ENCODE measurements around the gene RPL27A.
A peak's percentile ranks its signal among the peaks of the same experiment; 100 is the strongest.
"Not testable (repeated sequence)": the region's sequence is repeated elsewhere in the genome, so short reads cannot be mapped to it uniquely, and the experiment has no call there.

RPL27A gene

GRCh38 chr11:8649361-8649760, 33.2 kb upstream of the RPL27A start:
- H3K4me1 ChIP-seq = no peaks in the 10 kb centered on the region
- peaks cover 23% of the 10 kb centered on the region for H3K36me3 ChIP-seq
- H3K4me3 ChIP-seq = no peak overlapping the region
- TF ChIP-seq Cebpa-rat (IDR thresholded peaks at IDR 0.05) = no peak
- H3K4me2 ChIP-seq = no peak overlapping the region
- H3K9me3 ChIP-seq = no peaks in the 10 kb centered on the region
- H4K20me1 ChIP-seq = no peaks in the 10 kb centered on the region
- H3K9ac ChIP-seq = no peak overlapping the region
- H3K27ac ChIP-seq = no peak overlapping the region
- no peaks in the 10 kb centered on the region for H3K27me3 ChIP-seq

GRCh38 chr11:8650401-8650990, 32.1 kb upstream of the RPL27A start:
- no peaks in the 10 kb centered on the region for H3K4me1 ChIP-seq
- peaks cover 17% of the 10 kb centered on the region for H3K36me3 ChIP-seq
- H4K20me1 ChIP-seq = no peaks in the 10 kb centered on the region
- H3K27ac ChIP-seq = no peak overlapping the region
- no peak overlapping the region for H3K4me3 ChIP-seq
- no peaks in the 10 kb centered on the region for H3K9me3 ChIP-seq
- no peak for TF ChIP-seq Cebpa-rat (IDR thresholded peaks at IDR 0.05)
- no peak overlapping the region for H3K4me2 ChIP-seq
- no peaks in the 10 kb centered on the region for H3K27me3 ChIP-seq
- H3K9ac ChIP-seq = no peak overlapping the region

- Histone ChIP-seq H3K4me3 (no peak overlapping the region), H3K36me3 (peaks cover 8% of the 10 kb centered on the region; the same call in 1 of the 2 replicates), H3K27me3 (no peaks in the 10 kb centered on the region), H3K9me3 (no peaks in the 10 kb centered on the region), H4K20me1 (no peaks in the 10 kb centered on the region), H3K4me2 (no peak overlapping the region), H3K9ac (no peak overlapping the region), H3K4me1 (no peaks in the 10 kb centered on the region), H3K27ac (no peak overlapping the region)
- TF ChIP-seq Cebpa-rat (IDR thresholded peaks at IDR 0.05) = no peak
Observed at GRCh38 chr11:8652140-8652539, 30.5 kb upstream of the RPL27A start.

- Histone ChIP-seq H3K4me3 (no peak overlapping the region), H4K20me1 (no peaks in the 10 kb centered on the region), H3K9ac (no peak overlapping the region), H3K36me3 (no peaks in the 10 kb centered on the region), H3K9me3 (no peaks in the 10 kb centered on the region), H3K4me2 (no peak overlapping the region), H3K27ac (no peak overlapping the region), H3K27me3 (no peaks in the 10 kb centered on the region), H3K4me1 (peaks cover 12% of the 10 kb centered on the region)
- no peak for TF ChIP-seq Cebpa-rat (IDR thresholded peaks at IDR 0.05)
Observed at GRCh38 chr11:8654503-8654902, 28.1 kb upstream of the RPL27A start.

- H3K27ac ChIP-seq = no peak overlapping the region
- no peaks in the 10 kb centered on the region for H4K20me1 ChIP-seq
- no peaks in the 10 kb centered on the region for H3K9me3 ChIP-seq
- H3K36me3 ChIP-seq = no peaks in the 10 kb centered on the region
- no peak for TF ChIP-seq Cebpa-rat (IDR thresholded peaks at IDR 0.05)
- no peak overlapping the region for H3K4me2 ChIP-seq
- no peaks in the 10 kb centered on the region for H3K27me3 ChIP-seq
- H3K4me3 ChIP-seq = no peak overlapping the region
- no peak overlapping the region for H3K9ac ChIP-seq
- H3K4me1 ChIP-seq = peaks cover 12% of the 10 kb centered on the region
Observed at GRCh38 chr11:8656291-8656690, 26.3 kb upstream of the RPL27A start.

- no peak overlapping the region for H3K4me3 ChIP-seq
- peaks cover 12% of the 10 kb centered on the region for H3K4me1 ChIP-seq
- no peak overlapping the region for H3K9ac ChIP-seq
- peak overlapping the region; percentile 36 for H3K4me2 ChIP-seq
- no peaks in the 10 kb centered on the region for H4K20me1 ChIP-seq
- no peaks in the 10 kb centered on the region for H3K9me3 ChIP-seq
- H3K27ac ChIP-seq = no peak overlapping the region
- TF ChIP-seq Cebpa-rat (IDR thresholded peaks at IDR 0.05) = 0 out of 2 replicates have a peak, but pooled peaks have one; percentile 18
- no peaks in the 10 kb centered on the region for H3K27me3 ChIP-seq
- no peaks in the 10 kb centered on the region for H3K36me3 ChIP-seq
Observed at GRCh38 chr11:8658321-8659057, 24.1 kb upstream of the RPL27A start.

GRCh38 chr11:8661001-8661795, 21.4 kb upstream of the RPL27A start:
- TF ChIP-seq Cebpa-rat (IDR thresholded peaks at IDR 0.05) = no peak
- H3K27ac ChIP-seq = no peak overlapping the region
- peaks cover 12% of the 10 kb centered on the region for H3K4me1 ChIP-seq
- no peaks in the 10 kb centered on the region for H3K36me3 ChIP-seq
- no peaks in the 10 kb centered on the region for H4K20me1 ChIP-seq
- H3K4me3 ChIP-seq = no peak overlapping the region
- H3K9me3 ChIP-seq = no peaks in the 10 kb centered on the region
- H3K4me2 ChIP-seq = no peak overlapping the region
- no peak overlapping the region for H3K9ac ChIP-seq
- no peaks in the 10 kb centered on the region for H3K27me3 ChIP-seq

GRCh38 chr11:8665222-8665621, 17.4 kb upstream of the RPL27A start:
- Histone ChIP-seq H3K4me2 (no peak overlapping the region), H3K4me3 (no peak overlapping the region), H4K20me1 (no peaks in the 10 kb centered on the region), H3K27me3 (no peaks in the 10 kb centered on the region), H3K9ac (no peak overlapping the region), H3K27ac (no peak overlapping the region), H3K36me3 (no peaks in the 10 kb centered on the region), H3K4me1 (no peaks in the 10 kb centered on the region), H3K9me3 (no peaks in the 10 kb centered on the region)
- no peak for TF ChIP-seq Cebpa-rat (IDR thresholded peaks at IDR 0.05)

GRCh38 chr11:8670081-8670480, 12.5 kb upstream of the RPL27A start:
- not testable (repeated sequence) for H4K20me1 ChIP-seq, H3K4me2 ChIP-seq, H3K4me1 ChIP-seq, H3K9ac ChIP-seq, H3K27ac ChIP-seq, H3K36me3 ChIP-seq, H3K9me3 ChIP-seq, H3K27me3 ChIP-seq, H3K4me3 ChIP-seq

- TF ChIP-seq Cebpa-rat (IDR thresholded peaks at IDR 0.05) = no peak
- peaks cover 8% of the 10 kb centered on the region for H3K4me1 ChIP-seq
- H3K9me3 ChIP-seq = no peaks in the 10 kb centered on the region
- 0 out of 2 replicates have a peak overlapping the region, but pooled peaks have one; percentile 0 for H3K4me2 ChIP-seq
- H4K20me1 ChIP-seq = no peaks in the 10 kb centered on the region
- peaks cover 10% of the 10 kb centered on the region; the same call in 1 of the 2 replicates for H3K36me3 ChIP-seq
- H3K4me3 ChIP-seq = no peak overlapping the region
- H3K9ac ChIP-seq = no peak overlapping the region
- no peaks in the 10 kb centered on the region for H3K27me3 ChIP-seq
- H3K27ac ChIP-seq = no peak overlapping the region
Observed at GRCh38 chr11:8671193-8671612, 11.4 kb upstream of the RPL27A start.

Measured in BLaER1 (cell line).